ENCODE data around the gene ARHGAP26. TPM values are rescaled to one million over a fixed set of nuclear protein-coding genes. Genes with fewer than 3 reads are reported as not detected.
"Not testable (repeated sequence)": the region's sequence is repeated elsewhere in the genome, so short reads cannot be mapped to it uniquely, and the experiment has no call there.

ARHGAP26 gene
- polyA plus RNA-seq, 1 donor (not counting 4 experiments of a cell fraction or from before 2014, with no cell fraction given), result 3.9 TPM

- TF ChIP-seq CTCF (optimal IDR thresholded peaks at IDR 0.05 in 1 of 3, IDR thresholded peaks at IDR 0.05 in 1 of 3, conservative IDR thresholded peaks at IDR 0.05 in 1 of 3; ENCODE audit: extremely low read depth in 1 of 3, insufficient read depth in 2 of 3, low read length in 3 of 3), result no peak
- no peak for TF ChIP-seq EZH2 (IDR thresholded peaks at IDR 0.05; ENCODE audit: low read length)
- Histone ChIP-seq H3K9me3 (ENCODE audit: control insufficient read depth, low read depth, low read length) (no peaks in the 10 kb centered on the region), H3K4me1 (ENCODE audit: control insufficient read depth, extremely low read depth, insufficient read depth, low read length) (peaks cover 17% of the 10 kb centered on the region), H4K20me1 (ENCODE audit: control insufficient read depth, extremely low read depth, insufficient read depth, low read length) (no peaks in the 10 kb centered on the region), H2AFZ (ENCODE audit: control insufficient read depth, low read length) (no peak overlapping the region), H3K27me3 (ENCODE audit: control insufficient read depth, extremely low read depth, insufficient read depth, low read length) (no peaks in the 10 kb centered on the region), H3K36me3 (ENCODE audit: control insufficient read depth in 2 of 2, extremely low read depth in 1 of 2, insufficient read depth in 2 of 2, low read length in 2 of 2) (no peaks in the 10 kb centered on the region), H3K4me3 (ENCODE audit: control insufficient read depth in 2 of 3, extremely low read depth in 1 of 3, insufficient read depth in 2 of 3, low read depth in 1 of 3, low read length in 3 of 3) (no peak overlapping the region), H3K27ac (ENCODE audit: control insufficient read depth, insufficient read depth, low read length) (no peak overlapping the region), H3K4me2 (ENCODE audit: control insufficient read depth, extremely low read depth, insufficient read depth, low read depth, low read length) (no peak overlapping the region), H3K9me1 (ENCODE audit: control insufficient read depth, extremely low read depth, insufficient read depth, low read length) (no peaks in the 10 kb centered on the region), H3K79me2 (ENCODE audit: control insufficient read depth, insufficient read depth, low read length) (no peaks in the 10 kb centered on the region), H3K9ac (ENCODE audit: control insufficient read depth, extremely low read depth, insufficient read depth, low read length) (no peak overlapping the region)
- dilution Hi-C loops (cut with MboI; ENCODE audit: extremely low pct_ligation_motif_present, low sequenced_read_pairs), result no loop called here
- no peak for DNase-seq (ENCODE audit: low read depth, low spot score)
- no peak for FAIRE-seq
These were observed 228.3 kb downstream of the ARHGAP26 start for GRCh38 chr5:142998316-142999020.

- peaks cover 17% of the 10 kb centered on the region for H3K4me1 ChIP-seq (ENCODE audit: control insufficient read depth, extremely low read depth, insufficient read depth, low read length)
- dilution Hi-C loops (cut with MboI; ENCODE audit: extremely low pct_ligation_motif_present, low sequenced_read_pairs); H3K9me3 ChIP-seq (ENCODE audit: control insufficient read depth, low read depth, low read length); H3K79me2 ChIP-seq (ENCODE audit: control insufficient read depth, insufficient read depth, low read length); H4K20me1 ChIP-seq (ENCODE audit: control insufficient read depth, extremely low read depth, insufficient read depth, low read length); FAIRE-seq; H3K9ac ChIP-seq (ENCODE audit: control insufficient read depth, extremely low read depth, insufficient read depth, low read length); H3K27me3 ChIP-seq (ENCODE audit: control insufficient read depth, extremely low read depth, insufficient read depth, low read length); H3K4me2 ChIP-seq (ENCODE audit: control insufficient read depth, extremely low read depth, insufficient read depth, low read depth, low read length); H3K4me3 ChIP-seq (ENCODE audit: control insufficient read depth in 2 of 3, extremely low read depth in 1 of 3, insufficient read depth in 2 of 3, low read depth in 1 of 3, low read length in 3 of 3); DNase-seq (ENCODE audit: low read depth, low spot score); H3K27ac ChIP-seq (ENCODE audit: control insufficient read depth, insufficient read depth, low read length); H3K9me1 ChIP-seq (ENCODE audit: control insufficient read depth, extremely low read depth, insufficient read depth, low read length); H2AFZ ChIP-seq (ENCODE audit: control insufficient read depth, low read length); H3K36me3 ChIP-seq (ENCODE audit: control insufficient read depth in 2 of 2, extremely low read depth in 1 of 2, insufficient read depth in 2 of 2, low read length in 2 of 2): not testable (repeated sequence)
These were observed 230.4 kb downstream of the ARHGAP26 start for GRCh38 chr5:143000551-143000950.

Data from keratinocyte (primary cell).